Activated B cell treated with CpG ODN at 0.5 μM for 24 hours (primary cell): ENCODE measurements around the gene TRAF3. TPM values are rescaled to one million over a fixed set of nuclear protein-coding genes. Genes with fewer than 3 reads are reported as not detected.
"Not testable (repeated sequence)": the region's sequence is repeated elsewhere in the genome, so short reads cannot be mapped to it uniquely, and the experiment has no call there.

ENCODE experiments used
- ATAC-seq: fragments of 200-7000 bp; cut with Tn5 transposase; one replicate; pipeline ENCODE4 v1.10.0; 2021; ENCODE audit warnings: low read depth, mild to moderate bottlenecking, moderate library complexity
- CTCF ChIA-PET: fragments of 350-600 bp; sonication (Branson Sonifier 250); formaldehyde crosslinking; loops from one replicate; lab custom pipeline; 2021; ENCODE audit warnings: antibody characterized with exemption; lab: Charles Lee
- POLR2A ChIA-PET: fragments of 350-600 bp; sonication (Branson Sonifier 250); formaldehyde crosslinking; loops from one replicate; lab custom pipeline; 2021; ENCODE audit warnings: antibody characterized with exemption; lab: Charles Lee
- DNase-seq: peaks from one replicate; pipeline ENCODE4 v3.0.0; 2022
- H3K27ac Mint-ChIP-seq: one replicate; pipeline ENCODE4 v1.8.0; 2020; ENCODE audit warnings: mixed read lengths
- H3K27me3 Mint-ChIP-seq: one replicate; pipeline ENCODE4 v1.8.0; 2021; ENCODE audit warnings: mixed read lengths
- H3K36me3 Mint-ChIP-seq: one replicate; pipeline ENCODE4 v1.8.0; 2021; ENCODE audit warnings: low read depth, mixed read lengths
- H3K4me1 Mint-ChIP-seq: one replicate; pipeline ENCODE4 v1.8.0; 2021; ENCODE audit warnings: mixed read lengths
- H3K4me3 Mint-ChIP-seq: one replicate; pipeline ENCODE4 v1.8.0; 2020; ENCODE audit warnings: mild to moderate bottlenecking, mixed read lengths
- H3K9me3 Mint-ChIP-seq: one replicate; pipeline ENCODE4 v1.8.0; 2020; ENCODE audit warnings: mixed read lengths
- intact Hi-C: fragments of 100-400 bp; cut with micrococcal nuclease; formaldehyde crosslinking; loops from one replicate; pipeline ENCODE4 v1.15.1; 2024
- total RNA-seq: library from RNA; stranded (reverse); gene quantifications from 2 replicates; pipeline ENCODE4 v1.2.3, GENCODE V29; 2022
- TF ChIP-seq, protein P1 (sequence below): fragments of 200-600 bp; IDR thresholded peaks from one replicate; pipeline ENCODE4 v1.8.0; 2022; ENCODE audit warnings: antibody characterized with exemption, mild to moderate bottlenecking

TRAF3 gene
- total RNA-seq, 1 donor from 2014 or later, result 120 TPM

GRCh38 chr14:102830474-102831045 lies 53.3 kb downstream of the TRAF3 start:
- intact Hi-C loops, result loop anchor here (5.0 kb wide), 1 partner anchor 113 kb away; no protein-coding TSS in a partner anchor
- Mint-ChIP-seq H3K36me3 (peaks cover 78% of the 10 kb centered on the region), H3K4me3 (no peak overlapping the region), H3K27ac (no peak overlapping the region), H3K27me3 (no peaks in the 10 kb centered on the region), H3K9me3 (no peaks in the 10 kb centered on the region), H3K4me1 (peaks cover 50% of the 10 kb centered on the region)
- ATAC-seq, result no peak
- DNase-seq, result no peak
- CTCF ChIA-PET, result no interaction called here
- POLR2A ChIA-PET, result interaction anchor here (0.6 kb wide), 1 partner anchor 21 kb away, joined by 8 read pairs; no protein-coding TSS in a partner anchor
- TF ChIP-seq, protein P1, sequence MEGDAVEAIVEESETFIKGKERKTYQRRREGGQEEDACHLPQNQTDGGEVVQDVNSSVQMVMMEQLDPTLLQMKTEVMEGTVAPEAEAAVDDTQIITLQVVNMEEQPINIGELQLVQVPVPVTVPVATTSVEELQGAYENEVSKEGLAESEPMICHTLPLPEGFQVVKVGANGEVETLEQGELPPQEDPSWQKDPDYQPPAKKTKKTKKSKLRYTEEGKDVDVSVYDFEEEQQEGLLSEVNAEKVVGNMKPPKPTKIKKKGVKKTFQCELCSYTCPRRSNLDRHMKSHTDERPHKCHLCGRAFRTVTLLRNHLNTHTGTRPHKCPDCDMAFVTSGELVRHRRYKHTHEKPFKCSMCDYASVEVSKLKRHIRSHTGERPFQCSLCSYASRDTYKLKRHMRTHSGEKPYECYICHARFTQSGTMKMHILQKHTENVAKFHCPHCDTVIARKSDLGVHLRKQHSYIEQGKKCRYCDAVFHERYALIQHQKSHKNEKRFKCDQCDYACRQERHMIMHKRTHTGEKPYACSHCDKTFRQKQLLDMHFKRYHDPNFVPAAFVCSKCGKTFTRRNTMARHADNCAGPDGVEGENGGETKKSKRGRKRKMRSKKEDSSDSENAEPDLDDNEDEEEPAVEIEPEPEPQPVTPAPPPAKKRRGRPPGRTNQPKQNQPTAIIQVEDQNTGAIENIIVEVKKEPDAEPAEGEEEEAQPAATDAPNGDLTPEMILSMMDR, result no peak

- Mint-ChIP-seq H3K27ac (no peak overlapping the region), H3K27me3 (no peaks in the 10 kb centered on the region), H3K36me3 (peaks cover 75% of the 10 kb centered on the region), H3K9me3 (no peaks in the 10 kb centered on the region), H3K4me3 (no peak overlapping the region), H3K4me1 (peaks cover 43% of the 10 kb centered on the region)
- TF ChIP-seq, protein P1, result no peak
- no peak for ATAC-seq
- intact Hi-C loops, result loop anchor here (5.0 kb wide), 1 partner anchor 114 kb away; no protein-coding TSS in a partner anchor
- no peak for DNase-seq
- CTCF ChIA-PET, result no interaction called here
- POLR2A ChIA-PET, result interaction anchor here (0.6 kb wide), 1 partner anchor 22 kb away, joined by 8 read pairs; no protein-coding TSS in a partner anchor
Observed at GRCh38 chr14:102831163-102831804, 54.0 kb downstream of the TRAF3 start.

DNA sequence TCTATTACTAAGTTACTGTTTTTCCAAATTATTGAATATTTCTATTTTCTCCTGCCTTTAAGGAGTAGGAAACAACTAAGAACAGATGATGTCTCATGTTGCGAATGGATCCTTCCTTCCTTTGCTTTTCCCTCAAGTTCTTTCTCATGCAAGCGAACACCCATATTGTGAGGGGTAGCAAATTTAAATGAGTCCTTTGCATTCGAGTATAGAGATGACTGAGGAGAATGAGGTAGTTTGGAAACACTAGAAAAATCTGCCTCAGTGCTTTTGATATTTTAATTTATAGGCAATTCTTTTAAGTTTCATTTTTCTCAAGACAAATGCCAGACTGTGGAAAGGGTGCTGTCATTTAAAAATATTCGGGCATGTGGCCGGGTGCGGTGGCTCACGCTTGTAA lies 56.1 kb downstream of the TRAF3 start:
- no peak overlapping the region for H3K4me3 Mint-ChIP-seq
- intact Hi-C loops, result loop anchor here (5.0 kb wide), 1 partner anchor 116 kb away; no protein-coding TSS in a partner anchor
- ATAC-seq, result no peak
- ChIA-PET CTCF (no interaction called here), POLR2A (no interaction called here)
- H3K4me1 Mint-ChIP-seq, result peaks cover 29% of the 10 kb centered on the region
- peaks cover 79% of the 10 kb centered on the region for H3K36me3 Mint-ChIP-seq
- H3K9me3 Mint-ChIP-seq, result no peaks in the 10 kb centered on the region
- TF ChIP-seq, protein P1, result no peak
- no peak overlapping the region for H3K27ac Mint-ChIP-seq
- DNase-seq, result no peak
- no peaks in the 10 kb centered on the region for H3K27me3 Mint-ChIP-seq

DNA sequence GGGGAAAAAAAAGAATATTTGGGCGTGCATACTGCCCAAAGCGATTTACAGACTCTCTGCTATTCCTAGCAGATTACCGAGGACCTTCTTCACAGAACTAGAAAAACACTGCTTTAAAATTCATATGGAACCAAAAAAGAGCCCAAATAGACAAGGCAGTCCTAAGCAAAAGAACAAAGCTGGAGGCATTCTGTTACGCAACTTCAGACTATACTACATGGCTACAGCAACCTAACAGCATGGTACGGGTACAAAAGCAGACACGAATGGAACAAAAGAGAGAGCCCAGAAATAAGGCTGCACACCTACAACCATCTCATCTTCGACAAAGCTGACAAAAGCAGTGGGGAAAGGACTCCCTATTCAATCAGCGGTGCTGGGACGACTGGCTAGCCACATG lies 56.7 kb downstream of the TRAF3 start:
- ATAC-seq, result no peak
- TF ChIP-seq, protein P1, result no peak
- Mint-ChIP-seq H3K27me3 (no peaks in the 10 kb centered on the region), H3K4me3 (no peak overlapping the region), H3K9me3 (no peaks in the 10 kb centered on the region), H3K4me1 (peaks cover 25% of the 10 kb centered on the region), H3K36me3 (peaks cover 80% of the 10 kb centered on the region), H3K27ac (no peak overlapping the region)
- intact Hi-C loops, result loop anchor here (5.0 kb wide), 1 partner anchor 117 kb away; no protein-coding TSS in a partner anchor
- ChIA-PET CTCF (no interaction called here), POLR2A (no interaction called here)
- DNase-seq, result no peak

DNA sequence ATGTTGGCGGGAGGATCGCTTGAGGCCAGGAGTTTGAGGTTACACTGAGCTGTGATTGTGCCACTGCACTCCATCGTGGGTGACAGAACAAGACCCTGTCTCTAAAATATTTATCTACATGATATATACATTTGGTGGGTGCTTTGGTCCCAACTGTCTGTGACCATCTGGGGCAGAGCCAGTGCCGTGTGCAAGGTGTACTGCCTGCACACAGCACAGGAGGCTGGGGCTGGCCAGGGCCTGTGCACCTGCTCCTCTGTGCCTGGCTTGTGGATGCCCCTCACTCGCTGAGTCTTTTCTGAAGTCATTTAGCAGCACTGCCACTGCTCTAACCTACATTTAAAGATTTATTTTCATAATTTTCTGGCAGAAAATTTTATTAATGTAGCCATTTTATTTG lies 58.7 kb downstream of the TRAF3 start:
- no peak overlapping the region for H3K4me3 Mint-ChIP-seq
- H3K4me1 Mint-ChIP-seq, result peaks cover 16% of the 10 kb centered on the region
- intact Hi-C loops, result no loop called here
- H3K27ac Mint-ChIP-seq, result no peak overlapping the region
- H3K27me3 Mint-ChIP-seq, result no peaks in the 10 kb centered on the region
- ATAC-seq (no peak), DNase-seq (no peak)
- ChIA-PET CTCF (no interaction called here), POLR2A (no interaction called here)
- TF ChIP-seq, protein P1, result no peak
- H3K36me3 Mint-ChIP-seq, result peaks cover 81% of the 10 kb centered on the region
- H3K9me3 Mint-ChIP-seq, result no peaks in the 10 kb centered on the region

DNA sequence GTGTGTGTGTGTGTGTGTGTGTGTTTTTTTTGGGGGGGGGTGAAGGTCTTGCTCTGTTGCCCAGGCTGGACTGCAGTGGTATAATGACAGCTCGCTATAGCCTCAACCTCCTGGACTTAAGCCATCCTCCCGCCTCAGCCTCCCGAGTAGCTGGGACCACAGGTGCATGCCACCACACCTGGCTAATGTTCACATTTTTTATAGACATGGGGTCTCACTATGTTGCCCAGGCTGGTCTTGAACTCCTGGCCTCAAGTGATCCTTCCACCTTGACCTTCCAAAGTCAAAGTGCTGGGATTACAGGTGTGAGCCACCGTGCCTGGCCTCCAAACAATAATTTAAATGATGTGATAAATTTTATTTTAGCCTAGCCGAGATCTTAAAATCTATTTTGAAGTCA lies 59.9 kb downstream of the TRAF3 start:
- POLR2A ChIA-PET, intact Hi-C loops, ATAC-seq, H3K9me3 Mint-ChIP-seq, CTCF ChIA-PET, H3K27me3 Mint-ChIP-seq, H3K27ac Mint-ChIP-seq, H3K4me3 Mint-ChIP-seq, DNase-seq: not testable (repeated sequence)
- Mint-ChIP-seq H3K36me3 (peaks cover 80% of the 10 kb centered on the region), H3K4me1 (peaks cover 16% of the 10 kb centered on the region)
